Adrenal gland (tissue), 12 donors: ENCODE results near the gene PLD5. TPM values are rescaled to one million over a fixed set of nuclear protein-coding genes. Genes with fewer than 3 reads are reported as not detected.

Experiments
- DNase-seq, 7 donors: peaks; one replicate each; pipeline ENCODE4 v3.0.0-alpha.2; 2019 to 2020
- H3K27ac ChIP-seq, 5 donors: fragments of 200-600 bp; sonication (generic) in 4 of 5; 1 replicate in 3 of 5; 2 replicates in 2 of 5; pipeline versions ENCODE4 v1.5.1 to v1.8.0; 2016 to 2020; ENCODE audit warnings: mild to moderate bottlenecking in 1 of 5
- H3K27me3 ChIP-seq: fragments of 200-600 bp; 2 replicates; pipeline ENCODE4 v1.8.0; 2021
- H3K36me3 ChIP-seq, 2 donors: fragments of 200-600 bp; replicated peaks in 1 of 2; 1 replicate in 1 of 2; 2 replicates in 1 of 2; pipeline versions ENCODE4 v1.5.1 to v1.8.0; 2018 to 2022
- H3K4me1 ChIP-seq, 2 donors: fragments of 200-600 bp; replicated peaks in 1 of 2; 1 replicate in 1 of 2; 2 replicates in 1 of 2; pipeline versions ENCODE4 v1.5.1 to v1.8.0; 2018 to 2021
- H3K4me3 ChIP-seq, 4 donors: fragments of 200-600 bp; sonication (generic) in 3 of 4; one replicate each; pipeline ENCODE4 v1.5.1; 2016 to 2018
- H3K9me3 ChIP-seq, 3 donors: fragments of 200-600 bp; sonication (generic) in 1 of 3; replicated peaks in 1 of 3; 1 replicate in 2 of 3; 2 replicates in 1 of 3; pipeline versions ENCODE4 v1.5.1 to v1.8.0; 2016 to 2021
- CTCF ChIP-seq, 6 experiments: fragments of 450-650 bp in 4 of 6; fragments of 200-600 bp in 2 of 6; sonication (generic) in 1 of 6; IDR thresholded peaks; 1 replicate in 5 of 6; 2 replicates in 1 of 6; pipeline versions ENCODE4 v1.5.1 to v1.8.0; 2016 to 2021; ENCODE audit warnings: antibody characterized with exemption in 6 of 6, mild to moderate bottlenecking in 2 of 6, moderate library complexity in 1 of 6
- POLR2A ChIP-seq, 2 donors: fragments of 450-650 bp; IDR thresholded peaks; one replicate each; pipeline ENCODE4 v1.6.1; 2017; ENCODE audit warnings: antibody characterized with exemption in 2 of 2, mild to moderate bottlenecking in 2 of 2, moderate library complexity in 1 of 2
- WGBS, 4 donors: extraction: QIAGEN DNeasy Blood & Tissue Kit in 2 of 4; methylation state at CpG; one replicate each; pipeline versions ENCODE4 v1.1.5 to v1.1.7; 2013 to 2017; 5-methylcytosine and 5-hydroxymethylcytosine counted together
- intact Hi-C, 2 donors: fragments of 100-400 bp; cut with DNase I; formaldehyde crosslinking; loops; one replicate each; pipeline versions ENCODE4 v1.14.1 to v1.15.0; 2022 to 2023
- polyA plus RNA-seq, 3 donors: library from polyadenylated mRNA; stranded (reverse); fragments of 200-250 nt in 2 of 3; fragments of 350-450 nt in 1 of 3; fragmentation: Illumina TruSeq in 1 of 3; extraction: RNeasy Lipid Tissue Mini Kit (QIAGEN cat#74804) in 1 of 3; gene quantifications; one replicate each; pipeline ENCODE4 v1.2.3, GENCODE V29; 2013 to 2014
- total RNA-seq, 9 donors: library from RNA; depleted of rRNA in 4 of 9; stranded (reverse); fragments of >200 nt in 4 of 9; fragments of 120-200 nt in 1 of 9; fragmentation: NEBNext Ultra II Directional in 1 of 9; extraction: Animal tissue kit (Norgen Biotek cat#: 25700) in 1 of 9; gene quantifications; one replicate each; pipeline versions ENCODE4 v1.1.0 to v1.2.4, GENCODE V29; 2013 to 2023
- donor health status: healthy with polysubstance abuse.
- donor health status: Bipolar disorder and iron deficiency.
- donor health status: DM: yes; HTN: yes; CAD: no.
- donor health status: DM: no; HTN: no; CAD: no.
- donor health status: DM: no; HTN: no; CAD: no.
- donor health status: DM: yes; HTN: yes; CAD: no.

PLD5 gene
- total and polyA plus RNA-seq, 12 donors = 0.24 to 9.6 (median 2.5) TPM

- Histone ChIP-seq H3K4me3 (peak overlapping the region in 1 of 4 donors; percentile 27), H3K36me3 (no peaks in the 10 kb centered on the region), H3K27me3 (peaks cover 3% of the 10 kb centered on the region), H3K9me3 (no peaks in the 10 kb centered on the region), H3K4me1 (peaks cover 0 to 8% of the 10 kb centered on the region in 2 donors), H3K27ac (no peak overlapping the region)
- intact Hi-C loops = loop anchor here in 1 of 2 donors (5.0 kb wide), 1 partner anchor 432 kb away; no protein-coding TSS in a partner anchor
- 18 to 26% (median 23%) methylated on average over 9 of the region's 9 CpGs for WGBS, 4 donors
- peak in 3 of 7 donors; percentile 9 to 28 (median 16) for DNase-seq
- TF ChIP-seq POLR2A (IDR thresholded peaks at IDR 0.05) (no peak), CTCF (IDR thresholded peaks at IDR 0.05) (peak; percentile 50 to 69 (median 58))
These were observed 70.0 kb downstream of the PLD5 start for GRCh38 chr1:242454262-242455051.

- peaks cover 0 to 8% of the 10 kb centered on the region in 2 donors for H3K4me1 ChIP-seq
- DNase-seq = no peak
- TF ChIP-seq CTCF (IDR thresholded peaks at IDR 0.05) (no peak), POLR2A (IDR thresholded peaks at IDR 0.05) (no peak)
- H3K27ac ChIP-seq = no peak overlapping the region
- intact Hi-C loops = loop anchor here in 1 of 2 donors (5.0 kb wide), 1 partner anchor 430 kb away; no protein-coding TSS in a partner anchor
- H3K4me3 ChIP-seq = no peak overlapping the region
- H3K36me3 ChIP-seq = no peaks in the 10 kb centered on the region
- H3K27me3 ChIP-seq = peaks cover 3% of the 10 kb centered on the region
- WGBS, 4 donors = 77 to 95% (median 90%) methylated on average over 7 to 8 of the region's 8 CpGs
- H3K9me3 ChIP-seq = no peaks in the 10 kb centered on the region
These were observed 71.9 kb downstream of the PLD5 start for GRCh38 chr1:242452573-242452972.

GRCh38 chr1:242449661-242450060, 74.8 kb downstream of the PLD5 start:
- no peaks in the 10 kb centered on the region for H3K36me3 ChIP-seq
- no peak for DNase-seq
- no peak overlapping the region for H3K4me3 ChIP-seq
- no peaks in the 10 kb centered on the region for H3K9me3 ChIP-seq
- intact Hi-C loops = loop anchor here in 1 of 2 donors (5.0 kb wide), 1 partner anchor 427 kb away; no protein-coding TSS in a partner anchor
- 76 to 86% (median 79%) methylated on average over 9 of the region's 9 CpGs for WGBS, 4 donors
- peaks cover 0 to 3% of the 10 kb centered on the region in 2 donors for H3K4me1 ChIP-seq
- no peak overlapping the region for H3K27ac ChIP-seq
- no peak for TF ChIP-seq CTCF (IDR thresholded peaks at IDR 0.05)
- no peak for TF ChIP-seq POLR2A (IDR thresholded peaks at IDR 0.05)
- H3K27me3 ChIP-seq = no peaks in the 10 kb centered on the region

GRCh38 chr1:242448910-242449645, 75.4 kb downstream of the PLD5 start:
- H3K9me3 ChIP-seq = no peaks in the 10 kb centered on the region
- no peaks in the 10 kb centered on the region for H3K27me3 ChIP-seq
- WGBS, 4 donors = 32 to 58% (median 37%) methylated on average over 10 to 12 of the region's 12 CpGs
- no peaks in the 10 kb centered on the region for H3K4me1 ChIP-seq
- intact Hi-C loops = no loop called here
- peak overlapping the region in 1 of 5 donors; percentile 29 for H3K27ac ChIP-seq
- no peak overlapping the region for H3K4me3 ChIP-seq
- TF ChIP-seq CTCF (IDR thresholded peaks at IDR 0.05) (no peak), POLR2A (IDR thresholded peaks at IDR 0.05) (no peak)
- peak in 1 of 7 donors; percentile 24 for DNase-seq
- H3K36me3 ChIP-seq = no peaks in the 10 kb centered on the region
